ENCODE data around the gene KRT80. TPM values are rescaled to one million over a fixed set of nuclear protein-coding genes. Genes with fewer than 3 reads are reported as not detected.

Gene KRT80
- polyA plus RNA-seq, 1 donor (not counting 4 experiments of a cell fraction or from before 2014, with no cell fraction given), result 4.1 TPM

GRCh38 chr12:52160200-52160599 is 31.6 kb downstream of the KRT80 start:
- Histone ChIP-seq H3K4me3 (ENCODE audit: control insufficient read depth in 2 of 3, extremely low read depth in 1 of 3, insufficient read depth in 2 of 3, low read depth in 1 of 3, low read length in 3 of 3) (no peak overlapping the region), H3K36me3 (ENCODE audit: control insufficient read depth in 2 of 2, extremely low read depth in 1 of 2, insufficient read depth in 2 of 2, low read length in 2 of 2) (no peaks in the 10 kb centered on the region), H3K9ac (ENCODE audit: control insufficient read depth, extremely low read depth, insufficient read depth, low read length) (no peak overlapping the region), H3K9me1 (ENCODE audit: control insufficient read depth, extremely low read depth, insufficient read depth, low read length) (no peaks in the 10 kb centered on the region), H3K4me2 (ENCODE audit: control insufficient read depth, extremely low read depth, insufficient read depth, low read depth, low read length) (no peak overlapping the region), H3K4me1 (ENCODE audit: control insufficient read depth, extremely low read depth, insufficient read depth, low read length) (peaks cover 43% of the 10 kb centered on the region), H3K27ac (ENCODE audit: control insufficient read depth, insufficient read depth, low read length) (no peak overlapping the region), H3K9me3 (ENCODE audit: control insufficient read depth, low read depth, low read length) (no peaks in the 10 kb centered on the region), H4K20me1 (ENCODE audit: control insufficient read depth, extremely low read depth, insufficient read depth, low read length) (no peaks in the 10 kb centered on the region), H2AFZ (ENCODE audit: control insufficient read depth, low read length) (no peak overlapping the region), H3K27me3 (ENCODE audit: control insufficient read depth, extremely low read depth, insufficient read depth, low read length) (no peaks in the 10 kb centered on the region), H3K79me2 (ENCODE audit: control insufficient read depth, insufficient read depth, low read length) (no peaks in the 10 kb centered on the region)
- no peak for DNase-seq (ENCODE audit: low read depth, low spot score)
- FAIRE-seq, result peak; percentile 9
- dilution Hi-C loops (cut with MboI; ENCODE audit: extremely low pct_ligation_motif_present, low sequenced_read_pairs), result no loop called here
- TF ChIP-seq EZH2 (IDR thresholded peaks at IDR 0.05; ENCODE audit: low read length) (no peak), CTCF (optimal IDR thresholded peaks at IDR 0.05 in 1 of 3, IDR thresholded peaks at IDR 0.05 in 1 of 3, conservative IDR thresholded peaks at IDR 0.05 in 1 of 3; ENCODE audit: extremely low read depth in 1 of 3, insufficient read depth in 2 of 3, low read length in 3 of 3) (no peak)

- Histone ChIP-seq H3K27ac (ENCODE audit: control insufficient read depth, insufficient read depth, low read length) (peak overlapping the region; percentile 98), H3K4me1 (ENCODE audit: control insufficient read depth, extremely low read depth, insufficient read depth, low read length) (peaks cover 41% of the 10 kb centered on the region), H3K4me2 (ENCODE audit: control insufficient read depth, extremely low read depth, insufficient read depth, low read depth, low read length) (peak overlapping the region; percentile 3), H3K9me3 (ENCODE audit: control insufficient read depth, low read depth, low read length) (no peaks in the 10 kb centered on the region), H3K79me2 (ENCODE audit: control insufficient read depth, insufficient read depth, low read length) (no peaks in the 10 kb centered on the region), H3K9me1 (ENCODE audit: control insufficient read depth, extremely low read depth, insufficient read depth, low read length) (no peaks in the 10 kb centered on the region), H2AFZ (ENCODE audit: control insufficient read depth, low read length) (no peak overlapping the region), H3K4me3 (ENCODE audit: control insufficient read depth in 2 of 3, extremely low read depth in 1 of 3, insufficient read depth in 2 of 3, low read depth in 1 of 3, low read length in 3 of 3) (no peak overlapping the region), H3K36me3 (ENCODE audit: control insufficient read depth in 2 of 2, extremely low read depth in 1 of 2, insufficient read depth in 2 of 2, low read length in 2 of 2) (no peaks in the 10 kb centered on the region), H3K27me3 (ENCODE audit: control insufficient read depth, extremely low read depth, insufficient read depth, low read length) (no peaks in the 10 kb centered on the region), H3K9ac (ENCODE audit: control insufficient read depth, extremely low read depth, insufficient read depth, low read length) (peak overlapping the region; percentile 75), H4K20me1 (ENCODE audit: control insufficient read depth, extremely low read depth, insufficient read depth, low read length) (no peaks in the 10 kb centered on the region)
- no peak for FAIRE-seq
- DNase-seq (ENCODE audit: low read depth, low spot score), result no peak
- dilution Hi-C loops (cut with MboI; ENCODE audit: extremely low pct_ligation_motif_present, low sequenced_read_pairs), result no loop called here
- TF ChIP-seq CTCF (optimal IDR thresholded peaks at IDR 0.05 in 1 of 3, IDR thresholded peaks at IDR 0.05 in 1 of 3, conservative IDR thresholded peaks at IDR 0.05 in 1 of 3; ENCODE audit: extremely low read depth in 1 of 3, insufficient read depth in 2 of 3, low read length in 3 of 3) (no peak), EZH2 (IDR thresholded peaks at IDR 0.05; ENCODE audit: low read length) (no peak)
Measured at GRCh38 chr12:52157566-52158150, 34.2 kb downstream of the KRT80 start.
